ENCODE results near the gene YTHDF2. TPM values are rescaled to one million over a fixed set of nuclear protein-coding genes. Genes with fewer than 3 reads are reported as not detected.
A peak's percentile ranks its signal among the peaks of the same experiment; 100 is the strongest.

Gene YTHDF2
- total RNA-seq, 1 experiment from 2014 or later: 126 TPM

DNA sequence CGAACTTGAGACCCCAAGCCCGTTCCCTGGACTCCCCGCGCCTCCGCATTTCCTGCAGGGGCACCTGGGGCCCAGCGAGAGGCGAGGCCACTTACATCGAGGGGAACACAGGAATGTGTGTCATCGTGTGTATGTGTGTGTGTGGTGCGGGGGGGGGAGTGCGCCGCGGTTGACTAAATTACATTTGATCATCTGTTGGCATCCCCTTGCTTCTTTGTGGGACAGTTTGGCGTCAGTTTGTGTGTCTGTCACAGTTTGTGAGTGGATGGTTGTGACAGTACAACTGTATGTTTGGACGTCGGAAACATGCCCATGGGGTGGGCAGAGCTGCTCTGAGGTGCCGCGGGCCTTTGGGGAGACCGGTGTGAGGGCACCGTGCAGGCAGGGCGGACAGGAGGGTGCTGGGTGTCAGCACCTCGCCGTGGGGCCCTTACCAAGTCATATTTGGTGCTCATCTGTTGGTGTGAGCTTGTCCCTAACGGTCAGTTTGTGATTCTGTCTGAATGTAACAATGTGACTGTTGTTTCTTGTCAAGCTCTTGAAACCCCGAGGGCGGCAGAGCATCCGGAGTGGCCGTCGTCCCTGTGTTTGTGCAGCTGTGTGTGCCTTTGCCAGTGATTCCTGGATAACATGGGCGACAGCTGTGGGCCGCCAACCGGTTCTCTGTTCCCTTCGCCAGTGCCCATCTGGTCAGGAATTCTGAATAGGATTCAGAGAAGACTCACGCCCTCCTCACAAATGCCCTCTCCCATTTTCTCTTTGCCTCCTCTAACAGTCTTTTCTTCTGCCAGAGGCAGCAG is 76.1 kb downstream of the YTHDF2 start:
- POLR2A ChIA-PET: interaction anchor here (0.6 to 0.7 kb wide), 2 partner anchors 45 to 427 kb away, joined by 3 to 4 read pairs; no protein-coding TSS in a partner anchor
- Mint-ChIP-seq H3K4me3 (peak overlapping the region; percentile 52), H3K27me3 (ENCODE audit: low read depth) (peaks cover 43% of the 10 kb centered on the region), H3K27ac (no peak overlapping the region), H3K9me3 (no peaks in the 10 kb centered on the region), H3K4me1 (peaks cover 15% of the 10 kb centered on the region), H3K36me3 (0 out of 2 replicates have a peak, but pooled peaks cover 3% of the 10 kb centered on the region)
- no peak for ATAC-seq
- TF ChIP-seq NR1H2 (CRISPR knock-in tag; IDR thresholded peaks at IDR 0.05) (no peak), ZNF219 (CRISPR knock-in tag; IDR thresholded peaks at IDR 0.05; ENCODE audit: borderline replicate concordance) (no peak), CBFB (CRISPR knock-in tag; IDR thresholded peaks at IDR 0.05; ENCODE audit: low read depth) (no peak), NR2C2 (CRISPR knock-in tag; IDR thresholded peaks at IDR 0.05) (no peak), MXD4 (CRISPR knock-in tag; IDR thresholded peaks at IDR 0.05; ENCODE audit: borderline replicate concordance) (no peak)
- TF ChIP-seq, protein P1, sequence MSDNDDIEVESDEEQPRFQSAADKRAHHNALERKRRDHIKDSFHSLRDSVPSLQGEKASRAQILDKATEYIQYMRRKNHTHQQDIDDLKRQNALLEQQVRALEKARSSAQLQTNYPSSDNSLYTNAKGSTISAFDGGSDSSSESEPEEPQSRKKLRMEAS (CRISPR knock-in tag; IDR thresholded peaks at IDR 0.05): peak; percentile 4; the same call in 1 of the 2 replicates
- TF ChIP-seq, protein P2, sequence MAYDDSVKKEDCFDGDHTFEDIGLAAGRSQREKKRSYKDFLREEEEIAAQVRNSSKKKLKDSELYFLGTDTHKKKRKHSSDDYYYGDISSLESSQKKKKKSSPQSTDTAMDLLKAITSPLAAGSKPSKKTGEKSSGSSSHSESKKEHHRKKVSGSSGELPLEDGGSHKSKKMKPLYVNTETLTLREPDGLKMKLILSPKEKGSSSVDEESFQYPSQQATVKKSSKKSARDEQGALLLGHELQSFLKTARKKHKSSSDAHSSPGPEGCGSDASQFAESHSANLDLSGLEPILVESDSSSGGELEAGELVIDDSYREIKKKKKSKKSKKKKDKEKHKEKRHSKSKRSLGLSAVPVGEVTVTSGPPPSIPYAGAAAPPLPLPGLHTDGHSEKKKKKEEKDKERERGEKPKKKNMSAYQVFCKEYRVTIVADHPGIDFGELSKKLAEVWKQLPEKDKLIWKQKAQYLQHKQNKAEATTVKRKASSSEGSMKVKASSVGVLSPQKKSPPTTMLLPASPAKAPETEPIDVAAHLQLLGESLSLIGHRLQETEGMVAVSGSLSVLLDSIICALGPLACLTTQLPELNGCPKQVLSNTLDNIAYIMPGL (CRISPR knock-in tag; IDR thresholded peaks at IDR 0.05): 0 out of 2 replicates have a peak, but pooled peaks have one; percentile 7
- TF ChIP-seq, protein P3, sequence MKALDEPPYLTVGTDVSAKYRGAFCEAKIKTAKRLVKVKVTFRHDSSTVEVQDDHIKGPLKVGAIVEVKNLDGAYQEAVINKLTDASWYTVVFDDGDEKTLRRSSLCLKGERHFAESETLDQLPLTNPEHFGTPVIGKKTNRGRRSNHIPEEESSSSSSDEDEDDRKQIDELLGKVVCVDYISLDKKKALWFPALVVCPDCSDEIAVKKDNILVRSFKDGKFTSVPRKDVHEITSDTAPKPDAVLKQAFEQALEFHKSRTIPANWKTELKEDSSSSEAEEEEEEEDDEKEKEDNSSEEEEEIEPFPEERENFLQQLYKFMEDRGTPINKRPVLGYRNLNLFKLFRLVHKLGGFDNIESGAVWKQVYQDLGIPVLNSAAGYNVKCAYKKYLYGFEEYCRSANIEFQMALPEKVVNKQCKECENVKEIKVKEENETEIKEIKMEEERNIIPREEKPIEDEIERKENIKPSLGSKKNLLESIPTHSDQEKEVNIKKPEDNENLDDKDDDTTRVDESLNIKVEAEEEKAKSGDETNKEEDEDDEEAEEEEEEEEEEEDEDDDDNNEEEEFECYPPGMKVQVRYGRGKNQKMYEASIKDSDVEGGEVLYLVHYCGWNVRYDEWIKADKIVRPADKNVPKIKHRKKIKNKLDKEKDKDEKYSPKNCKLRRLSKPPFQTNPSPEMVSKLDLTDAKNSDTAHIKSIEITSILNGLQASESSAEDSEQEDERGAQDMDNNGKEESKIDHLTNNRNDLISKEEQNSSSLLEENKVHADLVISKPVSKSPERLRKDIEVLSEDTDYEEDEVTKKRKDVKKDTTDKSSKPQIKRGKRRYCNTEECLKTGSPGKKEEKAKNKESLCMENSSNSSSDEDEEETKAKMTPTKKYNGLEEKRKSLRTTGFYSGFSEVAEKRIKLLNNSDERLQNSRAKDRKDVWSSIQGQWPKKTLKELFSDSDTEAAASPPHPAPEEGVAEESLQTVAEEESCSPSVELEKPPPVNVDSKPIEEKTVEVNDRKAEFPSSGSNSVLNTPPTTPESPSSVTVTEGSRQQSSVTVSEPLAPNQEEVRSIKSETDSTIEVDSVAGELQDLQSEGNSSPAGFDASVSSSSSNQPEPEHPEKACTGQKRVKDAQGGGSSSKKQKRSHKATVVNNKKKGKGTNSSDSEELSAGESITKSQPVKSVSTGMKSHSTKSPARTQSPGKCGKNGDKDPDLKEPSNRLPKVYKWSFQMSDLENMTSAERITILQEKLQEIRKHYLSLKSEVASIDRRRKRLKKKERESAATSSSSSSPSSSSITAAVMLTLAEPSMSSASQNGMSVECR (CRISPR knock-in tag; IDR thresholded peaks at IDR 0.05; ENCODE audit: borderline replicate concordance): no peak
- CTCF ChIA-PET: interaction anchor here (0.8 to 1.4 kb wide), 3 partner anchors 16 to 69 kb away, joined by 3 read pairs; no protein-coding TSS in a partner anchor
- no peak for DNase-seq (ENCODE audit: low spot score)

DNA sequence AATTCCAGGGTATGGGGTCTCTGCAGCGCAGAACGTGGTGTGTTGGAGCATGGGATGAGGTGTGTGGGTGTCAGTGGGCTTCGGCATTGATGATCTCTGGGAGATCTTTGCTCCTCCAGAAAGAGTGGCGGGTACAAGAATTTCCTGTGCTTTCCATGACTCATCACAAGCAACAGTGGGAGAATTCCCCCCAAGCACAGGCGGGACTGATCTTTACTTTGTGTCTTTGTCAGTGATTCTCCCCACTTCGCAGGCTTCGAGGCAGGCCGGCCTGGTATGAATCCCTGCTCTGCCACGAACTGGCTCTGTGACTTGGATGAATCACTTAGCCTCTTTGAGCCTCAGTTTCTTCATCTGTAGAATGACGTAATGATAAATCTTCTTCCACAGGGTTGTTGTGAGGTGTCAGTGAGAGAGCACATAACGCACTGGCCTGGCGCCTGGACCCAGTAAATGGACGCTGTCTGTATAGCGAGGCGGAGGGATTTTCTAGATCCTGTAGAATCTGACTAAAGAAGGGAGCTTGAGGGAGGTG is 77.3 kb downstream of the YTHDF2 start:
- Mint-ChIP-seq H3K9me3 (no peaks in the 10 kb centered on the region), H3K4me1 (peaks cover 15% of the 10 kb centered on the region), H3K27ac (no peak overlapping the region), H3K4me3 (no peak overlapping the region), H3K36me3 (0 out of 2 replicates have a peak, but pooled peaks cover 3% of the 10 kb centered on the region), H3K27me3 (ENCODE audit: low read depth) (peaks cover 43% of the 10 kb centered on the region)
- ChIA-PET CTCF (interaction anchor here (0.6 to 2.8 kb wide), 5 partner anchors 9 to 63 kb away, joined by 3 to 25 read pairs (median 9); no protein-coding TSS in a partner anchor), POLR2A (no interaction called here)
- TF ChIP-seq ZBTB21 (CRISPR knock-in tag; IDR thresholded peaks at IDR 0.05; ENCODE audit: borderline replicate concordance): no peak
- no peak for TF ChIP-seq ERG (CRISPR knock-in tag; IDR thresholded peaks at IDR 0.05)
- ATAC-seq (no peak), DNase-seq (ENCODE audit: low spot score) (no peak)

DNA sequence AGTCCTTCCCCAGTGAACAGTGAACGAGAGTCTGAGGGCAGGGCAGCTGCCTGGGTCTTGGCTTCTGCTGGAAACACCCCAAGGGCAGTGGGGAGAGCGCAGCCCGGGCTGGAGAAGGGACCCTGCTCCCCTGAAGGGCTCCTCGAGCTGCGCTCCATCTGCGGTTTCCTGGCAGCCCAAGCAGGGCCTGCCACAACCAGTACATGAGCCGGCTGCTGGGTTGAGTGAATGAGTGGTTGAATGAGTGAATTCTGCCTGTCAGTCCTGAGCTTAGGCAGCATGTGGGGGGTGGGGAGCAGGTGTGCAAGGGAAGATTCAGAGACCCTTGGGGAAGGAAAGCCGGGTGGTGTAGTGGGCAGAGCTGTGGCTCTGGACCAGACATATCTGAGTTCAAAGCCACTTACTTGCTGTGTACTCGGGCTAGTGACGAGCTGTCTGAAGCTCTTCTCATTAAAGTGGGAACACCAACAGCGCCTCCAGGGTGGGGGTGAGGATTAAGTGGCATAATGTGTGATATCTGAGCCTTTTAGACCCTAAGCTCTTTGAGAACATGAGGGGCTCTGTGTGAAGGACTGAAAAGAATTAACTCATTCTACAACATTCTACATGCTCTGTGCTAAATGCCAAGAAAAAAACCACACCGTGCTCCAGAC is 78.9 kb downstream of the YTHDF2 start:
- Mint-ChIP-seq H3K36me3 (0 out of 2 replicates have a peak, but pooled peaks cover 3% of the 10 kb centered on the region), H3K4me3 (no peak overlapping the region), H3K27ac (no peak overlapping the region), H3K4me1 (peaks cover 15% of the 10 kb centered on the region), H3K9me3 (no peaks in the 10 kb centered on the region), H3K27me3 (ENCODE audit: low read depth) (peaks cover 34% of the 10 kb centered on the region)
- POLR2A ChIA-PET: no interaction called here
- no peak; the same call in 1 of the 2 replicates for ATAC-seq
- DNase-seq (ENCODE audit: low spot score): no peak
- CTCF ChIA-PET: interaction anchor here (0.7 to 2.8 kb wide), 11 partner anchors 9 to 78 kb away, joined by 3 to 25 read pairs (median 6); no protein-coding TSS in a partner anchor
- TF ChIP-seq ZNF532 (CRISPR knock-in tag; IDR thresholded peaks at IDR 0.05; ENCODE audit: borderline replicate concordance): no peak
- TF ChIP-seq ERG (CRISPR knock-in tag; IDR thresholded peaks at IDR 0.05): no peak
- TF ChIP-seq TCF7 (CRISPR knock-in tag; IDR thresholded peaks at IDR 0.05; ENCODE audit: low read depth): no peak
- no peak for TF ChIP-seq NFATC4 (CRISPR knock-in tag; IDR thresholded peaks at IDR 0.05)

Measured in WTC11 (cell line).